ENCODE data around the gene RPUSD1. TPM values are rescaled to one million over a fixed set of nuclear protein-coding genes. Genes with fewer than 3 reads are reported as not detected.
"Not testable (repeated sequence)": the region's sequence is repeated elsewhere in the genome, so short reads cannot be mapped to it uniquely, and the experiment has no call there.

RPUSD1 gene
- total RNA-seq, 1 donor from 2014 or later = 35.3 TPM

GRCh38 chr16:778447-778846 is 9.7 kb downstream of the RPUSD1 start:
- Mint-ChIP-seq H3K36me3 (ENCODE audit: low read depth) (no peaks in the 10 kb centered on the region), H3K4me3 (no peak overlapping the region), H3K27me3 (peaks cover 10% of the 10 kb centered on the region), H3K9me3 (no peaks in the 10 kb centered on the region), H3K27ac (no peak overlapping the region), H3K4me1 (no peaks in the 10 kb centered on the region)
- POLR2A ChIA-PET = no interaction called here
- DNase-seq = no peak
- TF ChIP-seq, protein P1, sequence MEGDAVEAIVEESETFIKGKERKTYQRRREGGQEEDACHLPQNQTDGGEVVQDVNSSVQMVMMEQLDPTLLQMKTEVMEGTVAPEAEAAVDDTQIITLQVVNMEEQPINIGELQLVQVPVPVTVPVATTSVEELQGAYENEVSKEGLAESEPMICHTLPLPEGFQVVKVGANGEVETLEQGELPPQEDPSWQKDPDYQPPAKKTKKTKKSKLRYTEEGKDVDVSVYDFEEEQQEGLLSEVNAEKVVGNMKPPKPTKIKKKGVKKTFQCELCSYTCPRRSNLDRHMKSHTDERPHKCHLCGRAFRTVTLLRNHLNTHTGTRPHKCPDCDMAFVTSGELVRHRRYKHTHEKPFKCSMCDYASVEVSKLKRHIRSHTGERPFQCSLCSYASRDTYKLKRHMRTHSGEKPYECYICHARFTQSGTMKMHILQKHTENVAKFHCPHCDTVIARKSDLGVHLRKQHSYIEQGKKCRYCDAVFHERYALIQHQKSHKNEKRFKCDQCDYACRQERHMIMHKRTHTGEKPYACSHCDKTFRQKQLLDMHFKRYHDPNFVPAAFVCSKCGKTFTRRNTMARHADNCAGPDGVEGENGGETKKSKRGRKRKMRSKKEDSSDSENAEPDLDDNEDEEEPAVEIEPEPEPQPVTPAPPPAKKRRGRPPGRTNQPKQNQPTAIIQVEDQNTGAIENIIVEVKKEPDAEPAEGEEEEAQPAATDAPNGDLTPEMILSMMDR (IDR thresholded peaks at IDR 0.05) = no peak
- CTCF ChIA-PET = no interaction called here
- ATAC-seq (ENCODE audit: low read depth) = no peak
- intact Hi-C loops (cut with micrococcal nuclease) = no loop called here

- Mint-ChIP-seq H3K4me1 (no peaks in the 10 kb centered on the region), H3K4me3 (no peak overlapping the region), H3K36me3 (ENCODE audit: low read depth) (no peaks in the 10 kb centered on the region), H3K27me3 (peaks cover 10% of the 10 kb centered on the region), H3K9me3 (no peaks in the 10 kb centered on the region), H3K27ac (no peak overlapping the region)
- CTCF ChIA-PET = no interaction called here
- POLR2A ChIA-PET = no interaction called here
- DNase-seq (no peak), ATAC-seq (ENCODE audit: low read depth) (no peak)
- intact Hi-C loops (cut with micrococcal nuclease) = no loop called here
- TF ChIP-seq, protein P1 (IDR thresholded peaks at IDR 0.05) = no peak
Observed at GRCh38 chr16:777826-778225, 10.4 kb downstream of the RPUSD1 start.

- CTCF ChIA-PET = no interaction called here
- POLR2A ChIA-PET = no interaction called here
- Mint-ChIP-seq H3K27ac (no peak overlapping the region), H3K36me3 (ENCODE audit: low read depth) (no peaks in the 10 kb centered on the region), H3K4me1 (no peaks in the 10 kb centered on the region), H3K27me3 (peaks cover 10% of the 10 kb centered on the region), H3K9me3 (no peaks in the 10 kb centered on the region), H3K4me3 (no peak overlapping the region)
- TF ChIP-seq, protein P1 (IDR thresholded peaks at IDR 0.05) = no peak
- ATAC-seq (ENCODE audit: low read depth) (no peak), DNase-seq (no peak)
- intact Hi-C loops (cut with micrococcal nuclease) = no loop called here
Observed at GRCh38 chr16:776824-777223, 11.4 kb downstream of the RPUSD1 start.

DNA sequence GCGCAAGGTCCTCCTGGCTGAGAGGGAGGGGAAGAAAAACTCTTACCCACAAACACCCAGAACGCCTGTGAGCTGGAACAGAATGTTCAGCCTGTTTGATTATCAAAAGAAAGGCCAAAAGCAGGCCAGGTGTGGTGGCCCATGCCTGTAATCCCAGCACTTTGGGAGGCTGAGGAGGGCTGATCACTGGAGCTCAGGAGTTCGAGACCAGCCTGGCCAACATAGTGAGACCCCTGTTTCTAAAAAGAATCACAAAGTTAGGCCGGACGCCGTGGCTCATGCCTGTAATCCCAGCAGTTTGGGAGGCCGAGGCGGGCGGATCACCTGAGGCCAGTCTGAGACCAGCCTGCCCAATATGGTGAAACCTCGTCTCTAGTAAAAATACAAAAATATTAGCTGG is 11.9 kb downstream of the RPUSD1 start:
- ATAC-seq (ENCODE audit: low read depth); H3K27ac Mint-ChIP-seq; H3K4me1 Mint-ChIP-seq; H3K36me3 Mint-ChIP-seq (ENCODE audit: low read depth); CTCF ChIA-PET; DNase-seq; POLR2A ChIA-PET; H3K27me3 Mint-ChIP-seq; H3K4me3 Mint-ChIP-seq; H3K9me3 Mint-ChIP-seq; intact Hi-C loops (cut with micrococcal nuclease): not testable (repeated sequence)

DNA sequence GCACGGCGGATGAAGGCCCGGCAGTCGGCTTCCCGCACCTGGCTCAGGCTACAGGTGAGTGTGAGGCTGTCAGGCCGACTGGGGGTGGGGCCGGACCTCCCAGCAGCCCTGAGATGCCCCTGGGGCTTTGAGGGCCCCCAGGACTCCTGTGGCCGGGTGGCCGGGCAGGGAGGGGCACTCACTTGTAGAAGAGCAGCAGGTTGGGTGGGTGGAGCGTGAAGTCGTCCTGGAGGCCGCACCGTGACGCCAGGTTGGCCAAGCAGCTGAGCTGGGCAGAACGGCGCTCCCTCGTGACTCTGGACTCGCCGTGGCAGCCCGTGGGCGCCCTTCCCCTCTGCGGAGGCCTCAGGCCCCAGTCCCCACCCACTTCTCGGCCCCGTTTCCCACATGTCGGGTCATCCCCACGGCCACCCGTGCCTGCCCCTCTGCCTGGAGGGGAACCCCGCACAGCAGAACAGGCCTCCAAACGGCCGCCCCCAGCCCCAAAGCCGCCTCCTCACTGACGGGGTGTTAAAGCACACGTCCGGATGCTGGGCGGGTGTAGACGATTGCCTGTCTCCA is 12.9 kb downstream of the RPUSD1 start:
- DNase-seq (no peak), ATAC-seq (ENCODE audit: low read depth) (no peak)
- Mint-ChIP-seq H3K27me3 (peaks cover 10% of the 10 kb centered on the region), H3K4me3 (no peak overlapping the region), H3K4me1 (no peaks in the 10 kb centered on the region), H3K9me3 (no peaks in the 10 kb centered on the region), H3K36me3 (ENCODE audit: low read depth) (no peaks in the 10 kb centered on the region), H3K27ac (no peak overlapping the region)
- CTCF ChIA-PET = no interaction called here
- TF ChIP-seq, protein P1 (IDR thresholded peaks at IDR 0.05) = no peak
- intact Hi-C loops (cut with micrococcal nuclease) = no loop called here
- POLR2A ChIA-PET = no interaction called here

All from activated B cell treated with CpG ODN at 0.5 μM for 24 hours (primary cell).